Left ventricle myocardium inferior (tissue), 1 donor: ENCODE data around the gene ZFHX3. TPM values are rescaled to one million over a fixed set of nuclear protein-coding genes. Genes with fewer than 3 reads are reported as not detected.

Experiments used
- DNase-seq: peaks from one replicate; pipeline ENCODE4 v3.0.0-alpha.2; 2020
- H3K27ac ChIP-seq: fragments of 200-600 bp; replicated peaks from 2 replicates; pipeline ENCODE4 v1.8.0; 2021
- H3K27me3 ChIP-seq: fragments of 200-600 bp; 2 replicates; pipeline ENCODE4 v1.8.0; 2021; ENCODE audit warnings: low read depth
- H3K36me3 ChIP-seq: fragments of 200-600 bp; 2 replicates; pipeline ENCODE4 v1.8.0; 2021
- H3K4me1 ChIP-seq: fragments of 200-600 bp; 2 replicates; pipeline ENCODE4 v1.8.0; 2021
- H3K4me3 ChIP-seq: fragments of 200-600 bp; 2 replicates; pipeline ENCODE4 v1.8.0; 2021; ENCODE audit warnings: mild to moderate bottlenecking, moderate library complexity
- H3K9me3 ChIP-seq: fragments of 200-600 bp; replicated peaks from 2 replicates; pipeline ENCODE4 v1.8.0; 2021
- CTCF ChIP-seq: fragments of 200-600 bp; IDR thresholded peaks from 2 replicates; pipeline ENCODE4 v1.8.0; 2021; ENCODE audit warnings: antibody characterized with exemption, mild to moderate bottlenecking, borderline replicate concordance
- intact Hi-C: fragments of 100-400 bp; cut with micrococcal nuclease; formaldehyde crosslinking; loops from one replicate; pipeline ENCODE4 v1.11.0; 2022
- total RNA-seq: library from RNA; stranded (reverse); fragmentation: NEBNext Ultra II Directional; extraction: Animal tissue kit (Norgen Biotek cat#: 25700); gene quantifications from one replicate; pipeline ENCODE4 v1.2.1, GENCODE V29; 2021
- donor health status: DM: no; HTN: yes; CAD: no; lungs with severe emphysema.

Gene ZFHX3
- total RNA-seq, 1 donor from 2014 or later, result 9.6 TPM

- intact Hi-C loops, result loop anchor here (10.0 kb wide), 1 partner anchor 220 kb away; no protein-coding TSS in a partner anchor
- Histone ChIP-seq H3K27ac (peak overlapping the region; percentile 97), H3K4me3 (peak overlapping the region; percentile 89), H3K36me3 (no peaks in the 10 kb centered on the region), H3K4me1 (peaks cover 73% of the 10 kb centered on the region), H3K9me3 (no peaks in the 10 kb centered on the region), H3K27me3 (no peaks in the 10 kb centered on the region)
- no peak for DNase-seq
- no peak for TF ChIP-seq CTCF
Observed at GRCh38 chr16:73054813-73055482, 7.0 kb upstream of the ZFHX3 start.

GRCh38 chr16:73054498-73054812 is 6.5 kb upstream of the ZFHX3 start:
- no peaks in the 10 kb centered on the region for H3K9me3 ChIP-seq
- H3K4me1 ChIP-seq, result peaks cover 73% of the 10 kb centered on the region
- H3K36me3 ChIP-seq, result no peaks in the 10 kb centered on the region
- peak overlapping the region; percentile 97 for H3K27ac ChIP-seq
- intact Hi-C loops, result loop anchor here (10.0 kb wide), 1 partner anchor 220 kb away; no protein-coding TSS in a partner anchor
- H3K4me3 ChIP-seq, result peak overlapping the region; percentile 89
- TF ChIP-seq CTCF, result no peak
- DNase-seq, result no peak
- no peaks in the 10 kb centered on the region for H3K27me3 ChIP-seq

- no peaks in the 10 kb centered on the region for H3K27me3 ChIP-seq
- H3K9me3 ChIP-seq, result no peaks in the 10 kb centered on the region
- DNase-seq, result no peak
- intact Hi-C loops, result loop anchor here (10.0 kb wide), 1 partner anchor 219 kb away; no protein-coding TSS in a partner anchor
- no peak for TF ChIP-seq CTCF
- peaks cover 76% of the 10 kb centered on the region for H3K4me1 ChIP-seq
- no peaks in the 10 kb centered on the region for H3K36me3 ChIP-seq
- H3K4me3 ChIP-seq, result peak overlapping the region; percentile 89
- H3K27ac ChIP-seq, result peak overlapping the region; percentile 97
Observed at GRCh38 chr16:73054125-73054484, 6.2 kb upstream of the ZFHX3 start.

GRCh38 chr16:73053364-73054124 is 5.6 kb upstream of the ZFHX3 start:
- intact Hi-C loops, result loop anchor here (10.0 kb wide), 1 partner anchor 219 kb away; no protein-coding TSS in a partner anchor
- H3K27ac ChIP-seq, result peak overlapping the region; percentile 97
- H3K36me3 ChIP-seq, result no peaks in the 10 kb centered on the region
- no peak for TF ChIP-seq CTCF
- H3K27me3 ChIP-seq, result no peaks in the 10 kb centered on the region
- no peak for DNase-seq
- no peaks in the 10 kb centered on the region for H3K9me3 ChIP-seq
- H3K4me3 ChIP-seq, result peak overlapping the region; percentile 89
- H3K4me1 ChIP-seq, result peaks cover 82% of the 10 kb centered on the region

- DNase-seq, result no peak
- Histone ChIP-seq H3K36me3 (no peaks in the 10 kb centered on the region), H3K4me1 (peaks cover 85% of the 10 kb centered on the region), H3K27ac (peak overlapping the region; percentile 97), H3K27me3 (no peaks in the 10 kb centered on the region), H3K4me3 (peak overlapping the region; percentile 89), H3K9me3 (no peaks in the 10 kb centered on the region)
- intact Hi-C loops, result loop anchor here (10.0 kb wide), 1 partner anchor 218 kb away; no protein-coding TSS in a partner anchor
- no peak for TF ChIP-seq CTCF
Observed at GRCh38 chr16:73053038-73053363, 5.1 kb upstream of the ZFHX3 start.
